ENCODE results near the gene BRAP. TPM values are rescaled to one million over a fixed set of nuclear protein-coding genes. Genes with fewer than 3 reads are reported as not detected.
"Not testable (repeated sequence)": the region's sequence is repeated elsewhere in the genome, so short reads cannot be mapped to it uniquely, and the experiment has no call there.

BRAP gene
- total and polyA plus RNA-seq, 2 experiments from 2014 or later: 14.7 to 18.7 TPM

GRCh38 chr12:111626230-111626629 is 59.5 kb downstream of the BRAP start:
- DNase-seq: no peak
- Histone ChIP-seq H4K20me1 (ENCODE audit: insufficient read depth) (no peaks in the 10 kb centered on the region), H2AFZ (no peak overlapping the region), H3K9me2 (ENCODE audit: insufficient read depth) (no peaks in the 10 kb centered on the region), H3K36me3 (ENCODE audit: low read depth) (no peaks in the 10 kb centered on the region), H3K9ac (no peak overlapping the region), H3K79me2 (ENCODE audit: insufficient read depth) (no peaks in the 10 kb centered on the region), H3K27me3 (replicated peaks; ENCODE audit: insufficient read depth) (no peaks in the 10 kb centered on the region), H3K27ac (no peak overlapping the region), H3K4me2 (ENCODE audit: unreplicated experiment) (no peak overlapping the region), H3F3A (ENCODE audit: insufficient read depth) (no peaks in the 10 kb centered on the region), H3K4me1 (ENCODE audit: insufficient read depth) (no peaks in the 10 kb centered on the region), H3K9me3 (ENCODE audit: low read depth) (no peaks in the 10 kb centered on the region), H3K4me3 (no peak overlapping the region)
- in situ Hi-C loops (cut with MboI): no loop called here
- 95 to 98% methylated on average over 6 of the region's 6 CpGs for WGBS, 2 experiments (ENCODE audit: low coverage in 1 of 2, low lambda C conversion rate in 2 of 2, missing lambda C conversion rate in 2 of 2)
- TF ChIP-seq EZH2 (IDR thresholded peaks at IDR 0.05; ENCODE audit: insufficient read depth, poor library complexity, severe bottlenecking): no peak

DNA sequence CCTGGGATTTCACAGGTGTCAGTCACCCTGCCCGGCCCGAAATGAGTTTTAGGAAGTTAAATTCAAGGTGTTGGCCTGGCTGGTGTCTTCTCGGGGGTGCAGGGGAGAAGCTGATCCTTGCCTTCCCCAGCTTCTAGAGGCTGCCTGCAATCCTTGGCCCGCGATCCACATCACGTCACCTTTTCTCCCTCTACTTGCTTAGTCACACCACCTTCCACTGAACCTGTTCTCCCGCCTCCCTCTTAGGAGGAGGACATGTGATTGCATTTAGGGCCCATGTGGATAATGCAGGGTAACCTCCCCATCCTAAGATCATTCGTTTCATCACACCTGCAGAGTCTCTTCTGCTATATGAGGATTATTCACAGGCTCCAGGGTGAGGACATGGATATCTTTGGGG is 61.2 kb downstream of the BRAP start:
- Histone ChIP-seq H2AFZ (no peak overlapping the region), H3K27me3 (replicated peaks; ENCODE audit: insufficient read depth) (no peaks in the 10 kb centered on the region), H3K9me3 (ENCODE audit: low read depth) (no peaks in the 10 kb centered on the region), H3K4me3 (no peak overlapping the region), H4K20me1 (ENCODE audit: insufficient read depth) (no peaks in the 10 kb centered on the region), H3K4me2 (ENCODE audit: unreplicated experiment) (no peak overlapping the region), H3K27ac (no peak overlapping the region), H3K36me3 (ENCODE audit: low read depth) (no peaks in the 10 kb centered on the region), H3F3A (ENCODE audit: insufficient read depth) (no peaks in the 10 kb centered on the region), H3K79me2 (ENCODE audit: insufficient read depth) (no peaks in the 10 kb centered on the region), H3K4me1 (ENCODE audit: insufficient read depth) (no peaks in the 10 kb centered on the region), H3K9ac (no peak overlapping the region), H3K9me2 (ENCODE audit: insufficient read depth) (no peaks in the 10 kb centered on the region)
- no peak for DNase-seq
- in situ Hi-C loops (cut with MboI): no loop called here
- WGBS, 2 experiments (ENCODE audit: low coverage in 1 of 2, low lambda C conversion rate in 2 of 2, missing lambda C conversion rate in 2 of 2): 96 to 98% methylated on average over 8 of the region's 8 CpGs
- TF ChIP-seq EZH2 (IDR thresholded peaks at IDR 0.05; ENCODE audit: insufficient read depth, poor library complexity, severe bottlenecking) (no peak), EZH2phosphoT487 (IDR thresholded peaks at IDR 0.05; ENCODE audit: insufficient read depth, low read depth) (no peak)

DNA sequence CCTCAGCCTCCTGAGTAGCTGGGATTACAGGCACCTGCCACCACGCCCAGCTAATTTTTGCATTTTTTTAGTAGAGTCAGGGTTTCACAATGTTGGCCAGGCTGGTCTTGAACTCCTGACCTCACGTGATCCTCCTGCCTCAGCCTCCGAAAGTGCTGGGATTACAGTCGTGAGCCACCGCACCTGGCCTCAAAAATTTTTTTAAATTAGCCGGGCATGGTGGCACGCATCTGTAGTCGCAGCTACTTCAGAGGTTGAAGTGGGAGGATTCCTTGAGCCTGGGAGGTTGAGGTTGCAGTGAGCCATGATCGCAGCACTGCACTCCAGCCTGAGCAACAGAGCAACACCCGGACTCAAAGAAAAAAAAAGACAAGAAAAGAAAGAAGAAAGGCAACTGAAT is 67.9 kb downstream of the BRAP start:
- H3K27me3 ChIP-seq (replicated peaks; ENCODE audit: insufficient read depth); H3K9ac ChIP-seq; H3K9me2 ChIP-seq (ENCODE audit: insufficient read depth); H3K79me2 ChIP-seq (ENCODE audit: insufficient read depth); DNase-seq; H3F3A ChIP-seq (ENCODE audit: insufficient read depth); H3K4me3 ChIP-seq; in situ Hi-C loops (cut with MboI); H4K20me1 ChIP-seq (ENCODE audit: insufficient read depth); H3K9me3 ChIP-seq (ENCODE audit: low read depth); H3K4me1 ChIP-seq (ENCODE audit: insufficient read depth); H2AFZ ChIP-seq; H3K27ac ChIP-seq; H3K4me2 ChIP-seq (ENCODE audit: unreplicated experiment); H3K36me3 ChIP-seq (ENCODE audit: low read depth): not testable (repeated sequence)
- 95% methylated on average over 10 of the region's 10 CpGs for WGBS, 2 experiments (ENCODE audit: low coverage in 1 of 2, low lambda C conversion rate in 2 of 2, missing lambda C conversion rate in 2 of 2)

DNA sequence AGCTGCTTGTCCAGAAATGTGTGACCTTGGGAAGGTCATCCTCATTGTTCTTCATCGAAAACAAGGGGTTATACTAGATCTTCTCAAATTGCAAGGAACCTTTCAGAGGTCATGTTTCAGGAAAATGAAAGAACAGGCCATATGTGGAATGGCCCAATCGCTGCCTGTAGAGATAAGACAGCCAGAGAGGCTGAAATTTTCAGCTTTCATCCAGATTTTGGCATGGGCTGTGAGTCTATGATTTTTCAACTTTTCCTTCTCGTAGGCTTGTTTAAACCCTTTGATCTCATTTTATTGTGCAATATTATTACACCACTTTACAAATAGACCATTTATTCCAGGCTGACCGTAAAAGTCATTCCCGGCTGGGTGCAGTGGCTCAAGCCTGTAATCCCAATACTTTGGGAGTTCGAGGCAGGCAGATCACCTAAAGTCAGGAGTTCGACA is 69.6 kb downstream of the BRAP start:
- no peaks in the 10 kb centered on the region for H4K20me1 ChIP-seq (ENCODE audit: insufficient read depth)
- 31% methylated on average over 7 of the region's 7 CpGs for WGBS, 2 experiments (ENCODE audit: low coverage in 1 of 2, low lambda C conversion rate in 2 of 2, missing lambda C conversion rate in 2 of 2)
- H3K27me3 ChIP-seq (replicated peaks; ENCODE audit: insufficient read depth): no peaks in the 10 kb centered on the region
- no peaks in the 10 kb centered on the region for H3K36me3 ChIP-seq (ENCODE audit: low read depth)
- no peaks in the 10 kb centered on the region for H3K79me2 ChIP-seq (ENCODE audit: insufficient read depth)
- no peak overlapping the region for H3K27ac ChIP-seq
- H2AFZ ChIP-seq: no peak overlapping the region
- DNase-seq: peak; percentile 22
- no peaks in the 10 kb centered on the region for H3F3A ChIP-seq (ENCODE audit: insufficient read depth)
- H3K4me1 ChIP-seq (ENCODE audit: insufficient read depth): no peaks in the 10 kb centered on the region
- in situ Hi-C loops (cut with MboI): no loop called here
- no peaks in the 10 kb centered on the region for H3K9me3 ChIP-seq (ENCODE audit: low read depth)
- no peak for TF ChIP-seq EZH2phosphoT487 (IDR thresholded peaks at IDR 0.05; ENCODE audit: insufficient read depth, low read depth)
- TF ChIP-seq EZH2 (IDR thresholded peaks at IDR 0.05; ENCODE audit: insufficient read depth, poor library complexity, severe bottlenecking): no peak
- H3K9ac ChIP-seq: no peak overlapping the region
- H3K4me2 ChIP-seq (ENCODE audit: unreplicated experiment): no peak overlapping the region
- H3K4me3 ChIP-seq: no peak overlapping the region
- no peaks in the 10 kb centered on the region for H3K9me2 ChIP-seq (ENCODE audit: insufficient read depth)

DNA sequence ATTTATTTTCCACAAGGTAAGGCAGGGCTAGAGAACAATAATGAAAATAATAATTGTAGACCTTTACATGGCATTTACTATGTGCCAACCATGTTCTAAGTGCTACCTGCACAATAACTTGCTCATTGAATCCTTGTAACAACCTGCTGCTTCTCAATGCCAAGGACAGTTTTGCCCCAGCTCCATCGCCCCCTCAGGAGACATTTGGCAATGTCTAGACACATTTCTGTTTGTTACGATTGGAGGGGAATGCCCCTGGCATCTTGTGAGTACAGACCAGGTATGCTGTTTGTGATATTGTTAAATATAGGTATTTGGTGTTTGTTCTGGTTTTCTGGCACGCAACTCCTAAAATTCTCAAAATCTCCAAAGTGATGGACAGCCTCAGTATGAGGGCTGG is 78.5 kb downstream of the BRAP start:
- H3K4me3 ChIP-seq: no peak overlapping the region
- H3K9me2 ChIP-seq (ENCODE audit: insufficient read depth): no peaks in the 10 kb centered on the region
- in situ Hi-C loops (cut with MboI): no loop called here
- no peak overlapping the region for H3K4me2 ChIP-seq (ENCODE audit: unreplicated experiment)
- H2AFZ ChIP-seq: no peak overlapping the region
- peaks cover 3% of the 10 kb centered on the region; the same call in 1 of the 2 replicates for H3K79me2 ChIP-seq (ENCODE audit: insufficient read depth)
- no peak overlapping the region for H3K9ac ChIP-seq
- H3K27me3 ChIP-seq (replicated peaks; ENCODE audit: insufficient read depth): no peaks in the 10 kb centered on the region
- TF ChIP-seq EZH2phosphoT487 (IDR thresholded peaks at IDR 0.05; ENCODE audit: insufficient read depth, low read depth) (no peak), EZH2 (IDR thresholded peaks at IDR 0.05; ENCODE audit: insufficient read depth, poor library complexity, severe bottlenecking) (no peak)
- no peaks in the 10 kb centered on the region for H4K20me1 ChIP-seq (ENCODE audit: insufficient read depth)
- DNase-seq: no peak
- no peak overlapping the region for H3K27ac ChIP-seq
- no peaks in the 10 kb centered on the region for H3K36me3 ChIP-seq (ENCODE audit: low read depth)
- no peaks in the 10 kb centered on the region for H3F3A ChIP-seq (ENCODE audit: insufficient read depth)
- 0 out of 2 replicates have a peak, but pooled peaks cover 7% of the 10 kb centered on the region for H3K4me1 ChIP-seq (ENCODE audit: insufficient read depth)
- 81 to 86% methylated on average over 3 of the region's 3 CpGs for WGBS, 2 experiments (ENCODE audit: low coverage in 1 of 2, low lambda C conversion rate in 2 of 2, missing lambda C conversion rate in 2 of 2)
- no peaks in the 10 kb centered on the region for H3K9me3 ChIP-seq (ENCODE audit: low read depth)

Measured in GM23248 (cell line).